ENCODE measurements around the gene TP53I3. TPM values are rescaled to one million over a fixed set of nuclear protein-coding genes. Genes with fewer than 3 reads are reported as not detected.

TP53I3 gene
- total RNA-seq, 1 donor from 2014 or later, result 93.2 TPM

DNA sequence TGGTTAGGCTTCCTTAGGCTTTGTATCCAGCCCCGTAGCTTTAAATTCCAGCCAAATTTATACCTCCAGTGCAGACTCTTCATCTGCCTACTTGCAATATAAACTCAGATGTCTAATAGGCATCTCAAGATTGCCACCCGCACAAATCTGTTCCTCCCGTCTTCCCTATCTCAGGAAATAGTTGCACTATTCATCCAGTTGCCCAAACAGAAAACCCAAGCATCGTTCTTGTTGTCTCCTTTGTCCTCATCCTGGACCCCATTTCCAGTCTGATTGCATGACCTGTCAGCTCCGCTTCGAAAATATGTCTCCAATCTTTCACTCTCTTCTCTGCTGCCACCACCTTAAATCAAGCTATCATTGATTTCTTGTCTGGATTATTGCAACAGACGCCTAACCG lies 32.8 kb downstream of the TP53I3 start:
- Mint-ChIP-seq H3K27me3 (ENCODE audit: low read depth, unreplicated experiment) (no peaks in the 10 kb centered on the region), H3K27ac (ENCODE audit: unreplicated experiment) (no peak overlapping the region), H3K4me3 (ENCODE audit: unreplicated experiment) (no peak overlapping the region), H3K4me1 (ENCODE audit: low read depth, unreplicated experiment) (peaks cover 3% of the 10 kb centered on the region), H3K36me3 (ENCODE audit: low read depth, unreplicated experiment) (peaks cover 6% of the 10 kb centered on the region), H3K9me3 (ENCODE audit: unreplicated experiment) (no peaks in the 10 kb centered on the region)
- TF ChIP-seq CTCF (IDR thresholded peaks at IDR 0.05; ENCODE audit: insufficient read depth, low read depth, low read length) (no peak), EZH2 (IDR thresholded peaks at IDR 0.05; ENCODE audit: insufficient read depth, low read length) (no peak)
- Histone ChIP-seq H2AFZ (ENCODE audit: low read depth, low read length) (no peak overlapping the region), H3K4me3 (ENCODE audit: insufficient read depth, low read depth, low read length) (no peak overlapping the region), H3K4me2 (ENCODE audit: low read length) (no peak overlapping the region), H3K36me3 (ENCODE audit: insufficient read depth, low read length) (no peaks in the 10 kb centered on the region), H3K4me1 (ENCODE audit: insufficient read depth, low read length) (peaks cover 7% of the 10 kb centered on the region), H3K79me2 (ENCODE audit: insufficient read depth, low read length) (peaks cover 3% of the 10 kb centered on the region), H3K27me3 (ENCODE audit: insufficient read depth, low read length) (no peaks in the 10 kb centered on the region), H3K9me3 (ENCODE audit: insufficient read depth, low read depth, low read length) (no peaks in the 10 kb centered on the region), H4K20me1 (ENCODE audit: insufficient read depth, low read length) (no peaks in the 10 kb centered on the region), H3K9ac (ENCODE audit: low read length) (no peak overlapping the region), H3K27ac (ENCODE audit: low read depth, low read length) (no peak overlapping the region)
- FAIRE-seq, result no peak
- DNase-seq (ENCODE audit: low read depth), result no peak

DNA sequence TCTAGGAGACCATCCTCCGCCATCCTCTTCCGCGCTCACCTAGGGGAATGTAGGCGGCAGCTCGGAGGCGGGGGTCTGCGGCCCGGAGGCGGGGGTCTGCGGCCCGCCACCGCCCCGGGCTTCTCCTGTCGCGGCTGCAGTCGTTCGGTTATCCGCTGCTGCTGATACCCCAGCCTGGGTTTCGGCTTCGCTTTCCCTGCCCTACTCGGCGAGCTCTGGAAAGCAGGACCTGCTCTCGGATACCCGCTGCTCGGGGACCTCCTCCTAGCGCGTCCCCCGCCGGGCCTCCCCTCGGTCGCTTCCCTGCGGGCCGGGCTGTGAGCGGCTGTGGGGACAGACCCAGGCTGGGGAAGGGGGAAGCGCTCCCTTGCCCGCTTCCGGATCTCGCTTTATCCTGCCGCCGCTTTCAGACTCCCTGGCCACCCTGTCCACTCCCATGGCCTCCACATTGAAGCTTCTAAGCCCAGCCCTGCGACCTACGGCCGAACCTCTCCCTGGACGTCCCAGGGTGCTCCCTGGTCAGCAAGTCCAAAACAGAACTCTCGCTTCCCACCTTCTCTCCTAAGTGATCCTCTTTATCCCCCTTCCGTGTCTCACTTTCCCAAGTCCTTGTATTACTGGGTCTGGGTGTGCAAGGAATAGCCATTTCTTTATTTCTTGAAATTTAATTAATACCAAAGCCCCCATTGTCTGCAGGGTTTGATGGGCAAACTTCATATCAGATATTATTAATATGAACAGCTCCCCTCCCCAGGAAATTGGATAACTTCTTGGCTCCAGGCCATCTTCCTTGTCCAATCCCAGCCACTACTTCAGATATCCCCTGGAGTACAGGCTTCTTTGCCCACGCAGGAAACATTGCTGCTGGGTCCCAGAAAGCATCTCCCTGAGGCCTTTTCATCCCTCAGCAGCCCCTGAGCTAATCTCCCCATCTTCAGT lies 34.3 kb downstream of the TP53I3 start:
- Histone ChIP-seq H3K4me3 (ENCODE audit: insufficient read depth, low read depth, low read length) (peak overlapping the region; percentile 62), H3K4me2 (ENCODE audit: low read length) (peak overlapping the region; percentile 90), H3K9me3 (ENCODE audit: insufficient read depth, low read depth, low read length) (no peaks in the 10 kb centered on the region), H4K20me1 (ENCODE audit: insufficient read depth, low read length) (no peaks in the 10 kb centered on the region), H3K27ac (ENCODE audit: low read depth, low read length) (no peak overlapping the region), H3K4me1 (ENCODE audit: insufficient read depth, low read length) (peaks cover 13% of the 10 kb centered on the region), H3K9ac (ENCODE audit: low read length) (peak overlapping the region; percentile 69), H3K27me3 (ENCODE audit: insufficient read depth, low read length) (no peaks in the 10 kb centered on the region), H3K79me2 (ENCODE audit: insufficient read depth, low read length) (peaks cover 17% of the 10 kb centered on the region), H2AFZ (ENCODE audit: low read depth, low read length) (peak overlapping the region; percentile 84), H3K36me3 (ENCODE audit: insufficient read depth, low read length) (no peaks in the 10 kb centered on the region)
- Mint-ChIP-seq H3K27me3 (ENCODE audit: low read depth, unreplicated experiment) (no peaks in the 10 kb centered on the region), H3K4me3 (ENCODE audit: unreplicated experiment) (no peak overlapping the region), H3K27ac (ENCODE audit: unreplicated experiment) (no peak overlapping the region), H3K36me3 (ENCODE audit: low read depth, unreplicated experiment) (peaks cover 6% of the 10 kb centered on the region), H3K9me3 (ENCODE audit: unreplicated experiment) (no peaks in the 10 kb centered on the region), H3K4me1 (ENCODE audit: low read depth, unreplicated experiment) (peaks cover 9% of the 10 kb centered on the region)
- FAIRE-seq, result no peak
- no peak for DNase-seq (ENCODE audit: low read depth)
- TF ChIP-seq CTCF (IDR thresholded peaks at IDR 0.05; ENCODE audit: insufficient read depth, low read depth, low read length) (no peak), EZH2 (IDR thresholded peaks at IDR 0.05; ENCODE audit: insufficient read depth, low read length) (no peak)
